GM18511 (cell line): ENCODE data around the gene CDC123.
A peak's percentile ranks its signal among the peaks of the same experiment; 100 is the strongest.
"Not testable (repeated sequence)": the region's sequence is repeated elsewhere in the genome, so short reads cannot be mapped to it uniquely, and the experiment has no call there.

ENCODE experiments used
- ATAC-seq: cut with Tn5 transposase; IDR thresholded peaks from one replicate; pipeline ENCODE4 v1.9.1; 2021; ENCODE audit warnings: mild to moderate bottlenecking, moderate library complexity; ENCODE audit not compliant: unreplicated experiment

Gene CDC123

DNA sequence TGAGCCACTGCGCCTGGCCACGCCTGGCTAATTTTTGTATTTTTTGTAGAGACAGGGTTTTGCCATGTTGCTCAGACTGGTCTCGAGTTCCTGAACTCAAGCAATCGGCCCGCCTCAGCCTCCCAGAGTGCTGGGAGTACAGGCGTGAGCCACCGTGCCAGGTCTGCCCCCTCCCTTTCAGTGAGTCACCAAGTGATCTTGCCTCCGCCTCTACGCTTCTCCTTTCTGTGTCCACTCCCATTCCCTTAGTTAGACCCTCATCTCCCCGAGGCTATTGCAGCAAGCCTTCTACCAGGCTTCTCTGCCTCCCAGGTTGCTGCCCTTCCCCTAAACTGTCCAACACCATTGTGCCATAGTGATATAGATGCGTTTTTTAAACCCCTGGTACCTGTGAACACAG, 32.9 kb downstream of the CDC123 start:
- ATAC-seq, result no peak

DNA sequence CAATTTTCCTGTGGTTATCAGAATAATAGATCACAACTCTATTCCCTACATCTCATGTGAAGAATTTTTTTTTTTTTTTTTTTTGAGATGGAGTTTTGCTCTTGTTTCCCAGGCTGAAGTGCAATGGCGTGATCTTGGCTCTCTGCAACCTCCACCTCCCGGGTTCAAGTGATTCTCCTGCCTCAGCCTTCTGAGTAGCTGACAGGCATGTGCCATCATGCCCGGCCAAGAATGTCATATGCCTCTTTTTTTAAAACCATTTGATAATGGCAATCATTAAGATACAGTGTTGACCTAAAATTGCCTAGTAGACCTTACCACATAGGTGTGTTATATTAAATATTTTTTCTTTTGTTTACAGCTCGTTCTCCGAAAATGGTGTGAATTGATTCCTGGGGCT, 38.7 kb downstream of the CDC123 start:
- ATAC-seq, result not testable (repeated sequence)

DNA sequence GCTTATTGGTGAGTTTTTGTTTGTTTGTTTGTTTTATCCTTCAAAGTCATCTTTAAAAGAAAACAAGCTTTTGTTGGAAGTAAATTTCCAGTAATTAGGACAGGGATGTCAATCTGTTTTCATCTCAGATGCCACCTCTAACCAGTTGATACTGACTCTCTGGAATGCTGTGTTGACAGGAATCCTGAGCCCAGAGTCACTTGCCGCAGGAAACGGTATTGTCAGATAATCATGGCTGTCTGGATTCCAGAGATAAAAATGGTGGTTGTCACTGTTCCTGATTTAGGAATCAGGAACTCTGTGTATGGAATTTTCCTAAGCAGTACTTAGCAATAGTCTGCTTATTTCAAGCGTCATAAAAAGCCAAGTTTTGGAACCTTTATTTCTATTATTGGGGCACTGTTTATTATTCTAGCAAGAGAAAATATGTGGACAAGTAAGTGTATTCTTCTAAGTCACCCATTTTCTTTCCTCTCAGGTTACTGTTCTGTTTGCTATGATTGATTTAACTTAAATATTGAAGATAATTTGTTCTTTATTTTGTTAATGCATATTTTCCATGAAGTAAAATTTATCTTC, 39.2 kb downstream of the CDC123 start:
- no peak for ATAC-seq

DNA sequence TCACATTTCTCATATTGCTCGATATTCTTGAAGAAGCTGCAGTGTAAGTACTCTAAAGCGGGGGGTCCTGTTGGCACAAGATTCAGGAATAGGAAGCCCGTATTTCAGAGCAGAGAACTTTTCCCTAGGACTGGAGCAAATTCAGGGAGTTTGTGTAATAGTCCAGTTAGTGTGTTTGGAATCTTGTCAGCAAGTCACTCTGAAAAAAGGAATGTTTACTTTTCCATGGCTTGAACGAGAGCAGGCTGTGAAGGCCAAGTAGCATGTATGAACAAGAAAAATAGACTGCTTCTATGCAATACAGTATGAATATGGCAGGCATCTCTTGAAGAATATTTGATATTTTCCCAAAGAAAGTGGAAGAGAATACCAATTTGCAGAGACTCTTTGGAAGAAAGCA, 39.8 kb downstream of the CDC123 start:
- ATAC-seq, result no peak

DNA sequence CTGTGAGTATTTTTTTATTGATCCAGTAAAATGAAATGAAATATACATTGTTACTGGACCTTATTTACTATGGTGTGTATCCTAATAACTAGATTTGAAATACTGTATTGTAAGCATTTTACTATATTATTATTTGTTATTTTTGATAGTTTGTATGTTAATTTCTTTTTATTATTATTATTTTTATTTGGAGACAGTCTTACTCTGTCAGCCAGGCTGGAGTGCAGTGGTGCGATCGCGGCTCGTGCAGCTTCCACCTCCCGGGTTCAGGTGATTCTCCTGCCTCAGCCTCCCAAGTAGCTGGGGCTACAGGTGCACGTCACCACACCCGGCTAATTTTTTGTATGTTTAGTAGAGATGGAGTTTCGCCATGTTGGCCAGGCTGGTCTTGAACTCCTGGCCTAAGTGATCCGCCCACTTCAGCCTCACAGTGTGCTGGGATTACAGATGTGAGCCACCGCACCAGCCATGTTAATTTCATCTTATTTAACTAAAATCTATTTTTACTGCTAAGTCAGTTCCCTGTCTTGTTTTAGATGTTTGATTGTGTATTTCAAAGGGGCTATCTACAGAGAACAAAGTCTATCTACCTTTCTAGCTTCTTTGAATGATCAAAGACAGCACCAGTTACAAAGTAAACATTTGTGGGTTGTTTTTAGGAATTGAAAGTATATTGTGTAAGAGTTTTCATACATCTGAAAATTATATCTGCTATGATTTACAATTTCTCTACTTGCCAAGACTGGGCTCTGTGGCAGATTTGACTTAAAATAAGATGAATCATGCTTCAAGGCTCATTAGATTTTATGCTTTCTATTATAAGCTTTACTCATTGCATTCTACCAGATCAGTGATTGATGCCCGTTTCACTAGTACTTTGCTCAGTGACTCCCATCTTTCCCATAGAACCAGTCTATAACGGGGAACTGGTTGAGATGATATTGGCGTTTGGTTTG, 41.6 kb downstream of the CDC123 start:
- ATAC-seq, result no peak

DNA sequence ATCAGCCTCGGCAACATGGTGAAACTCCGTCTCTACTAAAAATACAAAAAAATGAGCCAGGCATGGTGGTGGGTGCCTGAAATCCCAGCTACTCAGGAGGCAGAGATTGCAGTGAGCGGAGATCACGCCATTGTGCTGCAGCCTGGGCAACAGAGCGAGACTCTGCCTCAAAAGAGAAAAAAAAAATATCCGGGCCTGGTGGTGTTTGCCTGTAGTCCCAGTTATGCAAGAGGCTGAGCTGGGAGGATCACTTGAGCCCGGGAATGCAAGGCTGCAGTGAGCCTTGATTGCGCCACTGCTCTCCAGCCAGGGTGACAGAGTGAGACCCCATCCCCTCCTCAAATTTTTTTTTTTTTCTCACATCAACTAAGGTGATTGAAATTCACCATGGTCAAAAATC, 42.8 kb downstream of the CDC123 start:
- no peak for ATAC-seq

DNA sequence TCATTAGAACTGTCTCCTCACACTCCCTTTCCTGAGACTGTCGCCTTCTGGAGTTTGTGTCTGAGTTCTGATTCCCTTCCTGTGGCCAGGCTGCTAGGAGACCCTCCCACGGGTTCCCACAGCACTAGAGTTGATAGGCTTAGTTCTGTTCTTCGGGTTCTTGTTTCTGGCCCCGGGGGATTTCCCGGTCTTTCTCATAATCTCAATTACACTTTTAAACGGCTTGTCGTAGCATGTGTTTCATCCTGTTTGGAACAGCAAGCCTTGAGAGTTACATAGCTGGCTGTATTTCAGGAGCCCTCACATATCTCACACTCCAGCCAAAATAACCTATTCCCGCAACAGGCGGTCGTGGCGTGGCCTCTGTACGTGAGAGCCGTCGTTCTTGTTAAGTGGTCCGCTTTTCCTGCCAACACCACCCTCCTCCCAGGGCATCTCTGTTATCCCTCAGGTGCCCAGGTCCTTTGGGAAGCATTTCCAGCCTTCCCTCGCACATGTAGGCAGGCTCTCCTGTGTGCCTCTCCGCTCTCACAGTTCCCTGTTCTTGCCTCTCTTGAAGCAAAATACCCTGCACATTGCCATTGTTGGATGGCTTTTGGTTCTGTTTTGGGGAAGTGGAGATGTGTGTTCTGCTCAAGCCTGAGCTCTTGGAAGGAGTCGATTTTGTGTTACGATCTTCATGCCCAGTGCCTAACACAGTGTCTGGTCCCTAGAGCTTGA, 46.0 kb downstream of the CDC123 start:
- no peak for ATAC-seq

DNA sequence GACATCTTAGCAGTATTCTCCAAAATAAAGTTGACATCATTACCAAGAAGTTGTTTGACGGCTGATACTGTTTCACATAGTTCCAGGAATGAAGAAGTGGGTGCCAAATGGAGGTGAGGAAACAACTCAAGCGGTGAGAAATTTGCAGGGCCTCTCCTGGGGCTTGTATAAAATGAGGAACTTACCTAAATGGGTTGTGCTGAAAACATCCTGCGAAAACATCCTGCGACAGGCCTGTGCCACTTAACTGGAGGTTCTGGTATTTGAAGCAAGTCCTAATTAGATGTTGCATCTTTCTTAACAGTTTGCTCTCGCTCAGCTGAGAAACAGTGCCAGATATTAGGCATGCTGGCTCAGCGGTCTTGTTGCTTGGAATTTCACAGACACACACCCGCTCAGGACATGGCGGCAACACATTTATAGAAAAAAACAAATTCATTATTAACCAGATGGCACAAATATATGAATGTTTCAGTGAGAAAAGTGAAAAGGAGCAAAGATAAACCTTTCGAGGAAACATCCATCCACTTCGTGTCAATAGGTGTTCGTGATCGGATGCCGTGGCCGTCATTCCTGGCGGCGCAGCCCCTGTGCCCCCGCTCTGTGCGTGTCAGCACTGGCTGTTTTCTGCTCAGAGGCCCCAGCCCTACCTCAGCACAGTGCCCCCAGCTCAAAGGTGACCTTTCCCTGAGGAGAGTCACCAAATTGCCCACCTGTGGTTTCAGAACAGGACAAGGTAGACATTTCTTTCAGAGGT, 48.1 kb downstream of the CDC123 start:
- peak; percentile 70 for ATAC-seq

DNA sequence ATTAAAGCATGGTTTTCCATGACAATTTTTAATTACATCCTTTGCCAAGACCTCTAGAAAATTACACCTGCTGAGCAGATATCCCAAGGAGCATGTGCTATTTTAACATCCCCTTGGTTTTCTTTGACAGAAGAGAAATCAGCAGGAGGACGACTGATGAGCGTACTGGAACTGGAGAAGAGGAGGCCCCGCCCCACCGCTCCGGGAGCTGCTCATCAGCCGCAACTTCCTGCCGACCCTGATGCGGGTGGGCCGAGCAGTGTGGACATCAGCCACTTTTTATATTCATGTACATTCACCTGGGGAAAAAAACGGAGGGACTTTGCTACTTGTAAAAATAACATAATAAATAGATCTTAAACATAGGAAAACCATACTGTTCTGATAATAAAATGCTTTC, 54.2 kb downstream of the CDC123 start:
- no peak for ATAC-seq

DNA sequence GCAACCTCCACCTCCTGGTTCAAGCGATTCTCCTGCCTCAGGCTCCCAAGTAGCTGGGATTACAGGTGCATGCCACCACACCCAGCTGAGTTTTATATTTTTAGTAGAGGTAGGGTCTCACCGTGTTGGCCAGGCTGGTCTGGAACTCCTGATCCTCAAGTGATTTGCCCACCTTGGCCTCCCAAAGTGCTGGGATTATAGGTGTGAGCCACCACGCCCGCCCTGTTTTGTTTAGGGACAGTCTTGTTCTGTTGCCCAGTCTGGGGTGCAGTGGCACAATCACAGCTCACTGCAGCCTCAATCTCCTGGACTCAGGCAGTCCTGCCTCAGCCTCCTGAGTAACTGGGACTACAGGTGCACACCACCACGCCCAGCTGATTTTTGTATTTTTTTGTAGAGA, 54.7 kb downstream of the CDC123 start:
- not testable (repeated sequence) for ATAC-seq

DNA sequence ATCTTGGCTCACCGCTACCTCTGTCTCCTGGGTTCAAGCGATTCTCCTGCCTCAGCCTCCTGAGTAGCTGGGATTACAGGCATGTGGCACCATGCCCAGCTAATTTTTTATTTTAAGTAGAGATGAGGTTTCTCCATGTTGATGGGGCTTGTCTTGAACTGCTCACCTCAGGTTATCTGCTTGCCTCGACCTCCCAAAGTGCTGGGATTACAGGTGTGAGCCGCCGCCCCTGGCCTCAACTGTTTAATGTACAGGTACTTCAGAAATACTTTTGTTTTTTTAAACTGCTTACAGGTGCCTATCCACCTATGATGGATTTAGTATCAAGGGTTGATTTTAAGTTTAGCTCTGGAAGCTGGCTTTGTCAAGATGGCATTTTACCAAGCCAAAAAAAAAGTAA, 55.6 kb downstream of the CDC123 start:
- no peak for ATAC-seq

DNA sequence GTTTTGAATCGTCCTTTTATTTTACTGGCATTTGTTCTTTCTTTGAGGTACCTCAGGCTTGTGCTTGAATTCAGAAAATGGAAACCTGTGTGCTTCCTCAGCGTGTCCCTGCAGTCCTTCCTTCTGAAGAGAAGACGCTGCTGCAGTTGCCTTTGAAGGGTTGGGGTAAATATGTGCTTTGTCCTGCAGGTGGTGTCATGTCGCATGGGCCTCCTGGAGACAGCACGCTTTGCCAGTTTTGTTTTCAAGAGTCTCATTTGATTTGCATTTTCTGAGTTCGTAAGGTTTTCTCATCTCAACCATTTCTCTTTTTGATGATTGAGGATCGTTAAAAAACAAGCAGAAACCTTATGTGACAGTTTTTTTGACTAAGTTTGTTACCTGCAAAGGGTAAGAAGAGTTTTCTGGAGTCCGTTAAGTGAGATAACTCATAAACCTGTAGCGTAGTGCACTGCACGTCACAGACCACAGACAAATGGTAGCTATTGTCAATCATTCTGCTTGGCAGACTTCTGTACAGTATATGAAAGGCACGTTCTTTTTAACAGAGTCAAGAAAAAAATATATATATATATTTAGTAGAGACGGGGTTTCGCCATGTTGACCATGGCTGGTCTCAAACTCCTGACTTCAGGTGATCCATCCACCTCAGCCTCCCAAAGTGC, 57.0 kb downstream of the CDC123 start:
- ATAC-seq, result no peak

DNA sequence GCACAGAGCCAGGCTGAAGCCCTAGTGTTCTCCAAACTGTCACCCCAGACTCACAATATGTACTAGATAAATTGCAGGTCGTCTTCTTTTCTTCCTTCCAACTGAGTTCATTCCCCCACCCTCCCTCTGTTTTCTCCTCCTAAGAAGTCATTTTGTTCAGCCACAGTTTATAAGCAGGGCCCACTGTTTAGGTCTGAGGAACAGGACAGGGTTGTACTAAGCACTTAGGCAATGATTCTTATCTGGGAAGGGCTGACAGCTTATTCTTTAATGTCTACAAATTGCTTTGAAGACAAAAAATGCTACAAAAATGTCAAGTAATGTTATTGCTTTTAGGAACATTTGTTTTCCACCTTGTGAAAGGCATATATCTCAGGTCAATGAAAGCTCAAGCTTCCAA, 59.1 kb downstream of the CDC123 start:
- no peak for ATAC-seq

DNA sequence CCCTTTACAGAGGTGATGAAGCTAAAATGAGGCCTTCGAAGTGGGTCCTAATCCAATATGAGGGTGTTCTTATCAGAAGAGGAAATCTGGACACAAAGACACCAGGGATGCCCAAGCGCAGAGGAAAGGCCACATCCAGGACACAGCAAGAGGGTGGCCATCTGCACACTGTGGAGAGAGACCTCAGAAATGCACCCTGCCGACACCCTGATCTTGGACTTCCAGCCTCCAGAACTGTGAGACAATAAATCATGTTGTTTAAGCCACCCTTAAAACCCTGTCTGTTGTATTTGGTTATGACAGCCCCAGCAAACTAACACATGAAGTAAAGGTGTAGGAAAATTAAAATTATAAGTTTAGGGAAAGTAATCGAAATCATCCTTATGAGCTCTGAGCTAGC, 64.0 kb downstream of the CDC123 start:
- no peak for ATAC-seq

DNA sequence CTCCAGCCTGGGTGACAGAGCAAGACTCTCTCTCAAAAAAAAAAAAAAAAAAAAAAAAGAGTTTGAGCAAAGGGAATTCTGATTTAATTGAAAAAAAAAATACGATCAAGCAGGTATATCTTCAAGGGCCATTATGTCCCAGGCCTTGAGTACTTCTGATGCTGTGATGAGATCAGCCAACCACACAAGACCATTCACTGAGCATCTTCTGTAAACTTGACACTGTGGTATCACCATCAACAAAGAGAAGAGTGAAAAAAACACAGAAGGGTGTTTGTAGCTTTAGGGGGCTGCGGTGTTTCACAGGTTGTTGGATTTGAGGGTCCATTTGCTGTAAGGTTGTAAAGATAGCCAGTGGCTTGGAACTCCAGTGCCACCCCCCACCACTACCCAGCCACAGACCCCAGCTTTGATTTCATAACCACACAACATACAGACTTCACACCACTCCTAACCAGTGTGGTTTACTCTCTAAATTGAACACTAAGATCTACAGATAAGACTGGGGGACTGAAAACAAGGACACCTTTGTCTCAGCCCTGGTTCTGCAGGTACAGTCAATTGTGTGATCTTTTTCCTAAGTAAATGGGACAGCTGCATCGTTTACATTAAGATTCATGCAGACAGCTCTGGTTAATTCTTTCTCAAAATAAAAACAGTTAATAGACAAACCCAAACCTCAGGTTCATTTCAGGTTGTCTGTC, 66.4 kb downstream of the CDC123 start:
- ATAC-seq, result no peak

DNA sequence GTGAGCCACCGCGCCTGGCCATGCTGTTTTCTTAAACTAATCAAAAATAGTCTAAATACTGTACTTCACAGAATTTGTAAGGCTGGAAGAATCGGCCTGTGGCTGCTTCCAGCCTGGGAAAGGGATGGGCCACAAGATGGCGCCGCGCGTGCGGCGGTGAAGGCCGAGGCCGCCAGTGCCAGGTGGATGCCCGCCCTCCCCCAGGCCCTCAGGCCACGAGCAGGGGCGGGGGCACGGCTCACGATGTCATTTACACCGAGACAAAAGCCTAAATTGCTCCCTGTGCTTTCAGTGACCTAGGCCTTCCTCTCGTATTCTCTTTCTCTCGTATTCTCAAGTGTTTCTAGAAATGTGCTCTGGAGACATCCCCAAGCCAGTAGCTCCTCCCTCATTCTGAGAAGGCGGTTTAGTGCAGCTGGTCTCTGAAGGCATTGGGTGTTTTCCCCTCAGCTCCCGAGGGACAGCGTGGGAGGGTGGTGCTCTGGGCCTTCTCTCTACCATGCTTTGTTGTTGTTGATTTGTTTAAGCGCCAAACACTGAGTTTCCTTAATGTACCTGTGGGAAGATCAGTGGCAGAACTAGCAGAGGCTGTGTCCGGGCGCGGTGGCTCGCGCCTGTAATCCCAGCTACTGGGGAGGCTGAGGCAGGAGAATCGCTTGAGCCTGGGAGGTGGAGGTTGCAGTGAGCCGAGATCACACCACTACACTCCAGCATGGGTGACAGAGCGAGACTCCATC, 68.4 kb downstream of the CDC123 start:
- ATAC-seq, result peak; percentile 89

DNA sequence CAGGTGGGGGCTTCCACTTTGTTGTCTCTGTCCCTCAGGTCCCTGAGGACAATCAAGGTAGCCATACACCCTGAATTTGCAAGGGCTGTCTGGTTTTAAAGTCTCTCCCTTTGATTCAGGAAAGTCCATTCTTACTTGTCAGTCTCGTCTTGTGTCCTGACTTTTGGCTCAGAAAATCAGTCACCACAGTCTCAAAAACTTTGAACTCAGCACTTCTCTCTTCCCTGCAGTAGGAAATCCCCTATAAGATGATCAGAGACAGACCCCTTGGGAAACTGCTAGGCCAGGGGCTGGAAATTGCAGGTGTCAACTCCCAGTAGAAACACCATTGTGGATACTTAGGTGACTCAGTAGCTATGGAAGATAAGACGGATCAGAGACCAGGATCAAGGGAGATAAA, 73.1 kb downstream of the CDC123 start:
- no peak for ATAC-seq

DNA sequence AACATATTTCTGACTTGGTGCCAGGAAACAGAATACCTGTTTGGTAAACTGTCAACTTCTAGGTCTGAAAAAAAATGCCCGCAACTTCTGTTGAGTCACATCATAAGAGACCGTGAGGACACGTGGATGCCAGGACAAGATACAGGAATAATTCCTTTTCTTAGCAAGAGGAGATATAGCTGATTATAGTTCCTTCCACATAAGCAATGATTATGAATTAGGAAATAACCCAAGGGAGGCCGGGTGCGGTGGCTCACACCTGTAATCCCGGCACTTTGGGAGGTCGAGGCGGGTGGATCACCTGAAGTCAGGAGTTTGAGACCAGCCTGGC, 75.2 kb downstream of the CDC123 start:
- ATAC-seq, result no peak

DNA sequence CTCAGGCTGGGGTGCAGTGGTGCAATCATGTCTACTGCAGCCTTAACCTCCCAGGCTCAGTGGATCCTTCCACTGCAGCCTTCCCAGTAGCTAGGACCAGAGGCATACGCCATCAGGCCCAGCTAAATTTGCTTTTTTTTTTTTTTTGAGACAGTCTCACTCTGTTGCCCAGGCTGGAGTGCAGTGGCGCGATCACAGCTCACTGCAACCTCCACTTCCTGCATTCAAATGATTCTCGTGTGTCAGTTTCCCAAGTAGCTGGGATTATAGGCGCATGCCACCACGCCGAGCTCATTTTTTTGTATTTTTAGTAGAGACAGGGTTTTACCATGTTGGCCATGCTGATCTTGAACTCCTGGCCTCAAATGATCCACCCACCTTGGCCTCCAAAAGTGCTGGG, 81.9 kb downstream of the CDC123 start:
- not testable (repeated sequence) for ATAC-seq
